GM19395 (cell line): ENCODE results near the gene OR8I2.
"Not testable (repeated sequence)": the region's sequence is repeated elsewhere in the genome, so short reads cannot be mapped to it uniquely, and the experiment has no call there.

ENCODE experiments used
- ATAC-seq: cut with Tn5 transposase; IDR thresholded peaks from one replicate; pipeline ENCODE4 v1.9.1; 2021; ENCODE audit warnings: mild to moderate bottlenecking, moderate library complexity; ENCODE audit not compliant: unreplicated experiment

Gene OR8I2

DNA sequence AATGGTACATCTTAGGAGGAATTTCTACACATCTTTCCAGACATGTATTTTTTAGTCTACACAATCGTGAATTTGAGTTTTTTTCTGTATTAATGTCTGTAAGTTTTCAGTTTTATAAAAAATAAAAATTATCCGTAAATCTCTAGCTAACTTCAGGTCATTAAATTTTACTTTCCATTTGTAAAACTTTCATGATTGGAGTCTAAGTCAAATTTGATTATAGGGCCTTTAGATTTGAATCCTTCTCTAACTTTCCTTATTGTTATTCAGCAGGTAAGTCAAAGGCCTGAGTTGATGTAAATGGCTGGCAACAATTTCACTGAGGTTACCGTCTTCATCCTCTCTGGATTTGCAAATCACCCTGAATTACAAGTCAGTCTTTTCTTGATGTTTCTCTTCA, at the start of gene OR8I2:
Gene OR8I2, plus strand, starts transcription at position 301 of the 400 bp plus-strand sequence. Its CDS starts 0 bp downstream, at position 301.
- ATAC-seq: no peak

DNA sequence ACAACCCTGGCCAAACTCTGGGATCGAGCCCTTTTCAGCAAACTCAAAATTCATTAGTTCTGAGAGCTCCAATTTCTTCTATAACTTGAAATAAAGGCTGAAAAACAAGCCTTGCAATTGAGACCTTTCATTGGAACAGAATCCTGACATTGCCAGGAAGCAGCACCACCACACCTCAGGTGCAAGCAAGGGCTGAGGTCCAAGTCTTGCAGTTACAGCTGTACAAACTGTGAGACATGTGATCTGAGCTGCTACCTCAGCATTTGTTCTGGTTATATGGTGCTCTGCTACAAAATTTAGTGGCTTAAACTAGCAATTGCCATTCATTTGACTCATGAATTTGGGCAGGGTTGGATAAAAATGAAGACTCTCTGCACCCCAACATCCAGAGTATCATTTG, 47.6 kb upstream of the OR8I2 start:
- no peak for ATAC-seq

DNA sequence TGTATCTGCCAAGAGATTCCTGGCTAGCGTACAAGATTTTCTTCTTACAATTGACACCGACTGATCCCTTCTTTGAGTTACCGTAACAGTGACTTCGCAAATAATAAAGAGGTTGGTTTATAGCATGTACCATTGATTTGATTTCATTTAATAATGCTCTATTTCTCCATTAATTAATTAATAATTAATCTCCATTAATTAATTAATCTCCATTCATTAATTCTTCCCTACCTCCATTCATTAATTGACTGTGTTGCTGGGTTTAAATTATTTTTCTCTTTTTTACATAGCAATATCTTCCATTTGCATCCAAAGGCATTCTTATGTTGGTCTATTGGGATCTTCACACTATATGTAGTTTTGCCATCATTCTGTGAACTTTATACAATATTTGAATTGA, 44.6 kb upstream of the OR8I2 start:
- no peak for ATAC-seq

DNA sequence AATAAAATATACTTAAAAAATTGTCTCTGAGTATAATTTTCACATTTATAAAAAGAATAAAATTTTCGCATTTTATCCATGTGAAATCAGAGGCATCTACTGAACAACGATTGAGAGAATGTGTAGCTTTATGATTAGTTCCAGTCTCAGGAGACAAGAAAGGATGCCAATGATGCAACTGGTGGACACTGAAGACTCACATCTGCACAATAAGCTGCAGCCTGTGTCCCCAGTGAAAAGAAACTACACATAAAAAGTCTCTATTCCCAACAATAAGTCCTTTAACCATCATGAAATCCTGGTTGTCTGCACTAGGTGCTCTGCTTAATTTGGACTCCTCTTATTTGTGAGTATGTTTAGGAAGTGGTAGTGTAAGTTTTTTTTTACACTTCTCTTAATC, 43.6 kb upstream of the OR8I2 start:
- no peak for ATAC-seq

DNA sequence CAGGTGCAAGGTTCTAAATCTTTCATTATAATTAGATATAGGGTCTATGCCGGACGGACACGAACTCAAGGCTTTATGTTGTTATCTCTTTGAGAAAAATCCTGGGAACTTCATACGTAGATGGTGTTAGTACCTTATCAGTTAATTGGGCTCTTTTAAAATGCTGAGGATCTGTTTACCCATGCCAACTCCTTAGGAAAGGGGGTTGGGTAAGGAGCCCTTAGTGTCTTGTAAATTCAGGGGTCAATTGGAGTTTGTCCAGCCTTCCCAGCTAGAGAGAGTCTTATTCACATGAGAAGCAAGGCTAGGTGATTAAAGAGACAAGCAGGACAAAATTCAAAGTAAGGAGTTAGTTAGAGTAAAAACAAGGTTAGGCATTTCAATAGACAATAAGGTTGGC, 36.7 kb upstream of the OR8I2 start:
- ATAC-seq: not testable (repeated sequence)

DNA sequence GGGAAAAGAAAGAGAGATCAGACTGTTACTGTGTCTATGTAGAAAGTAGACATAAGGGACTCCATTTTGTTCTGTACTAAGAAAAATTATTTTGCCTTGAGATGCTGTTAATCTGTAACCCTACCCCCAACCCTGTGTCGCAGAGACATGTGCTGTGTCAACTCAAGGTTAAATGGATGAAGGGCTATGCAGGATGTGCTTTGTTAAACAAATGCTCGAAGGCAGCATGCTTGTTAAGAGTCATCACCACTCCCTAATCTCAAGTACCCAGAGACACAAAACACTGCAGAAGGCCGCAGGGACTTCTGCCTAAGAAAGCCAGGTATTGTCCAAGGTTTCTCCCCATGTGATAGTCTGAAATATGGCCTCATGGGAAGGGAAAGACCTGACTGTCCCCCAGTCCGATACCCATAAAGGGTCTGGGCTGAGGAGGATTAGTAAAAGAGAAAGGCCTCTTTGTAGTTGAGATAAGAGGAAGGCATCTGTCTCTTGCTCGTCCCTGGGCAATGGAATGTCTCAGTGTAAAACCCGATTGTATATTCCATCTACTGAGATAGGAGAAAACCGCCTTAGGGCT, 35.4 kb upstream of the OR8I2 start:
- not testable (repeated sequence) for ATAC-seq

DNA sequence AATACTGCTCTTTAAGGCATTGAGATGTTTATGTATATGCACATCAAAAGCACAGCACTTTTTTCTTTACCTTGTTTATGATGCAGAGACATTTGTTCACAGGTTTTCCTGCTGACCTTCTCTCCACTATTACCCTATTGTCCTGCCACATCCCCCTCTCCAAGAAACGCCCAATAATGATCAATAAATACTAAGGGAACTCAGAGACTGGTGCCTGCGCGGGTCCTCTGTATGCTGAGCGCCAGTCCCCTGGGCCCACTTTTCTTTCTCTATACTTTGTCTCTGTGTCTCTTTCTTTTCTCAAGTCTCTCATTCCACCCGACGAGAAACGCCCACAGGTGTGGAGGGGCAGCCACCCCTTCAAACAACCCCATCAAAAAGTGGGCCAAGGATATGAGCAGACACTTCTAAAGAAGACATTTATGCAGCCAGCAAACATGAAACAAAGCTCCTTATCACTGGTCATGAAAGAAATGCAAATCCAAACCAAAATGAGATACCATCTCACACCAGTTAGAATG, 34.8 kb upstream of the OR8I2 start:
- ATAC-seq: not testable (repeated sequence)

DNA sequence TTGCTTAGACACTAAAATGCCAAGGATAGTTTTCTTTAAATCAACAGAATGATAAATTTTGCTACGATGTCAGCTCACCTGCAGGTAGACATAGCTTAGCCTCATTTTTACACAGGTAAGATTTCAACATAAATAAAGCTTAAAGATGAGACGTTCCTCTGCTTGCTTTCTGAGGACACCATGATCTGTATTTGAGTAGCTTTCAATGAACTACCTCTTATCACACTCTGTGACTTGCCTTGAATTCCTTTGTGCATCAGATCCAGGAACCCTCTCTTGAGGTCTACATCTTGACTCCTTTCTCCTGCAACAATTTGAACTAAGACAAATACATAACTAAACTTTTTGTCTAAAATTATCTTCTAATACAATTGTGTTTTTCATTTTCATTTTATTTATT, 26.1 kb upstream of the OR8I2 start:
- ATAC-seq: no peak

DNA sequence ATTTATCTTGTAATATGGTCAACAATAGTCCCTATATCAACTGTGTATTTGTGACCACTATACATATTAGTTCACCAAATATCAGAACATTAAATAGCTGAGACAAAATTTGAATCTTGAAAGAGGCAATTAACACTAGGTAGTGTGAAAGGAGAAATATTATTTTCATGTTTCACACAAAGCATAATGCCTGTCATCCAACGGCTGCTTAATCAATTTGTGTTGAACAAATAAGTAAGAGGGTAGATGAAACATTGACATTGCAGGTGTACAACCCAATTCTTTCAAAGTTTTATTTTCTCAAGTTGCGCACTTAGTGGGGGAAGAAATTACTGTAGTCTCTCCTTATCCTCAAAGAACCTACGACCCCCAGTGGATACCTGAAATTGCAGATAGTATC, 3.4 kb upstream of the OR8I2 start:
- no peak for ATAC-seq

DNA sequence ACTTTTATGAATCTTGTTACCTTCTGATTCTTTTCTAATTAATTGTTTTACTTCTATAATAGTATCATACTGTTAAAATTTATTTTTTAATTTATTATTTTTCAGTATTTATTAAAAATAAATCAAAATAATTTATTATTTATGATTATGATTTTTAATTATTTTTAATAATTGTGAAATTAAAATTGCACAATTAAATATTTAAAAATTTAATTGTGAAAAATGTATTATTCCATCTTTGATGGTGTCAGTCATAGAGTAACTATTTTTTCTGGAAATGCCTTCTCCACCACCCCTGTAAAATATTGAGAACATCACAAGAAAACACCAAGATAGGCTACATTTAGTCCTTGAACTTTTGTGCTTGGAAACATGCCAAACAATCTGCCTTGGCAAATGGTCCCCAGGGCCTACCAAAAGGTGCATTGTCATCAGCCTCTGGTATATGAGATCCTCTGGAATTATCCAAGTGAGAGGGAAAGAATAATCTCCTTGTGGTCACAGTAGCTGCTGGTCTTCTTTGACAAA, 10.2 kb downstream of the OR8I2 start, which contains the start of gene OR8H2:
Gene OR8H2, plus strand, starts transcription at position 478 of the 528 bp plus-strand sequence. CDS start 1,356 bp downstream, outside the sequence.
- ATAC-seq: no peak

DNA sequence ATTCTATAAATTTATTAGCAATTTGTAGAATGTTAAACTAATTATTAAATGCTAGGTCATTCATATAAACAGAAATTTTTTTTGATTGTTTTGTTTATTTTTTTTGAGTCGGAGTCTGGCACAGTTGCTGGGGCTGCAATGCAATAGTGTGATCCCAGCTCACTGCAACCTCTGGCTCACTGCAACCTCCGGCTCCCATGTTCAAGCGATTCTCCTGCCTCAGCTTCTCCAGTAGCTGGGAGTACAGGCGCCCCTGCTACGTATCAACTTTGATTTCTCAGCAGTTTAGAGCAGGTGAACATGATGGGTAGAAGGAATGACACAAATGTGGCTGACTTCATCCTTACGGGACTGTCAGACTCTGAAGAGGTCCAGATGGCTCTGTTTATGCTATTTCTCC, 29.0 kb downstream of the OR8I2 start, which contains the start of gene OR8H3:
Gene OR8H3, plus strand, starts transcription at position 301 of the 400 bp plus-strand sequence. Its CDS starts 0 bp downstream, at position 301.
- no peak for ATAC-seq

DNA sequence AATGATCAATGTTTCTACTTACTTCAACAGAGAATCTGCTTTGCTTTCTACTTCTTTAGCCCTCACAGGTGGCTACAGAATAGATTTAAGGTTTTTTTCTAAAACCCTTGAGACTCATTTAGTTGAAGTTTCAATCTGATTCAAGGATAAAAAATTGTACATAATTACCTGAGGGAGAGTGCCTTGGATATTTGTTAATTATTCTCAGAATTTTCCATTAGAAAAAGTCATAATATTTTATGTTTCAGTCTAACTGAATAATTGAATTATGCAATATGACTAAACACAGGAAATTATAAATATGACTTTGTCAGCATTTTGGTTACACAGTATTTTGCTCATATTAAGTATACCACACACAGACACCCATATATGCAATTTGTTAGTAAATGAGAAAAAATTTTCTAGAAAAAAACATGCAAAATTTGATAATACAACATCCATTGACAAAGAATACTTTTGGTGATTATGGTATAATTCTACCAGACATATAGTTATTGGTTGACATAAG, 47.1 kb downstream of the OR8I2 start, which contains the start of gene OR8J3:
Gene OR8J3, minus strand, starts transcription at position 51 of the 511 bp plus-strand sequence. CDS start 2,483 bp downstream, outside the sequence.
- ATAC-seq: no peak

DNA sequence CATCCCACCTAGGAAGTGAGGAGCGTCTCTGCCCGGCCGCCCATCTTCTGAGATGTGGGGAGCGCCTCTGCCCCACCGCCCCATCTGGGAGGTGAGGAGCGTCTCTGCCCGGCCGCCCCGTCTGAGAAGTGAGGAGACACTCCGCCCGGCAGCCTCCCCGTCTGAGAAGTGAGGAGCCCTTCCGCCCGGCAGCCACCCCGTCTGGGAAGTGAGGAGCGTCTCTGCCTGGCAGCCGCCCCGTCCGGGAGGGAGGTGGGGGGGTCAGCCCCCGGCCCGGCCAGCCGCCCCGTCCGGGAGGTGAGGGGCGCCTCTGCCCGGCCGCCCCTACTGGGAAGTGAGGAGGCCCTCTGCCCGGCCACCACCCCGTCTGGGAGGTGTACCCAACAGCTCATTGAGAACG, 50.6 kb downstream of the OR8I2 start:
- ATAC-seq: not testable (repeated sequence)
